K562 (cell line): ENCODE measurements around the gene PPP6R1. TPM values are rescaled to one million over a fixed set of nuclear protein-coding genes. Genes with fewer than 3 reads are reported as not detected.

ENCODE experiments used
- CBX5 ChIP-seq: IDR thresholded peaks from 2 replicates; pipeline ENCODE4 v1.6.1; 2014; ENCODE audit warnings: low read depth, borderline replicate concordance
- JUNB ChIP-seq: fragments of 450-650 bp; formaldehyde crosslinking; conservative IDR thresholded peaks from 2 replicates; pipeline ENCODE4 v1.4.0; 2020; ENCODE audit warnings: mild to moderate bottlenecking
- LARP7 ChIP-seq: fragments of 450-650 bp; IDR thresholded peaks from 2 replicates; pipeline ENCODE4 v1.6.1; 2016
- NUFIP1 ChIP-seq: fragments of 450-650 bp; IDR thresholded peaks from 2 replicates; pipeline ENCODE4 v1.6.1; 2018; ENCODE audit not compliant: partially characterized antibody
- SP1 ChIP-seq: sonication (generic); formaldehyde crosslinking; IDR thresholded peaks from 2 replicates; pipeline ENCODE4 v1.8.1; 2022; ENCODE audit warnings: mild to moderate bottlenecking, missing genetic modification reagents
- U2AF2 ChIP-seq: fragments of 200-400 bp; formaldehyde crosslinking; optimal IDR thresholded peaks from 2 replicates; pipeline ENCODE3; 2017; ENCODE audit warnings: low read depth, mild to moderate bottlenecking, low read length
- ZNF133 ChIP-seq: fragments of 250-450 bp; sonication (Bioruptor Pico); IDR thresholded peaks from 2 replicates; pipeline ENCODE4 v1.4.0; 2020; ENCODE audit warnings: mild to moderate bottlenecking
- ZNF143 ChIP-seq: sonication (generic); formaldehyde crosslinking; IDR thresholded peaks from 2 replicates; pipeline ENCODE4 v1.9.0; 2022; ENCODE audit warnings: mild to moderate bottlenecking, missing genetic modification reagents
- ZNF584 ChIP-seq: fragments of 200-800 bp; sonication (Bioruptor generic); IDR thresholded peaks from 2 replicates; pipeline ENCODE4 v1.6.1; 2016; ENCODE audit warnings: low read depth, mild to moderate bottlenecking, missing genetic modification characterization, missing compliant biosample characterization
- polyA plus RNA-seq, 8 experiments: library from polyadenylated mRNA; depleted of rRNA in 4 of 8; stranded (reverse) in 5 of 8; unstranded in 3 of 8; fragments of >200 nt; fragmentation: Nextera tagmentation in 2 of 8; fragmentation: Illumina TruSeq in 1 of 8; extraction: Ambion mirVana in 2 of 8; extraction: Trizol in 1 of 8; gene quantifications; 2 replicates each; pipeline versions ENCODE4 v1.2.1 to v1.2.3, GENCODE V29; 2011 to 2014; ENCODE audit warnings: inconsistent platforms in 1 of 8, missing spikeins in 1 of 8
- total RNA-seq, 7 experiments: library from RNA; depleted of rRNA in 6 of 7; stranded (reverse); fragments of >200 nt in 6 of 7; fragmentation: Illumina TruSeq in 2 of 7; extraction: Trizol in 2 of 7; gene quantifications; 2 replicates each; pipeline versions ENCODE4 v1.2.1 to v1.2.3, GENCODE V29; 2011 to 2021; ENCODE audit warnings: low replicate concordance in 1 of 7
- TF ChIP-seq, protein P1 (sequence below): sonication (generic); formaldehyde crosslinking; IDR thresholded peaks from 2 replicates; pipeline ENCODE4 v1.8.0; 2022; ENCODE audit warnings: mild to moderate bottlenecking, missing genetic modification reagents
- TF ChIP-seq, protein P2 (sequence below): fragments of 250-450 bp; sonication (Bioruptor Pico); IDR thresholded peaks from 2 replicates; pipeline ENCODE4 v1.9.0; 2021; ENCODE audit warnings: mild to moderate bottlenecking, inconsistent platforms
- TF ChIP-seq, protein P3 (sequence below), 2 experiments: fragments of 450-650 bp; formaldehyde crosslinking in 1 of 2; IDR thresholded peaks; 2 replicates each; pipeline versions ENCODE4 v1.4.0 to v1.6.1; 2014 to 2020; ENCODE audit warnings: mild to moderate bottlenecking in 2 of 2, borderline replicate concordance in 1 of 2, low read depth in 1 of 2
- TF ChIP-seq, protein P4 (sequence below): fragments of 450-650 bp; formaldehyde crosslinking; IDR thresholded peaks from 2 replicates; pipeline ENCODE4 v1.4.0; 2020; ENCODE audit warnings: mild to moderate bottlenecking, moderate library complexity

The PPP6R1 gene
- total and polyA plus RNA-seq, 9 of the 15 experiments (the other 6 are each of a cell fraction or from before 2014, with no cell fraction given): 0.48 to 135 (median 37.2) TPM

DNA sequence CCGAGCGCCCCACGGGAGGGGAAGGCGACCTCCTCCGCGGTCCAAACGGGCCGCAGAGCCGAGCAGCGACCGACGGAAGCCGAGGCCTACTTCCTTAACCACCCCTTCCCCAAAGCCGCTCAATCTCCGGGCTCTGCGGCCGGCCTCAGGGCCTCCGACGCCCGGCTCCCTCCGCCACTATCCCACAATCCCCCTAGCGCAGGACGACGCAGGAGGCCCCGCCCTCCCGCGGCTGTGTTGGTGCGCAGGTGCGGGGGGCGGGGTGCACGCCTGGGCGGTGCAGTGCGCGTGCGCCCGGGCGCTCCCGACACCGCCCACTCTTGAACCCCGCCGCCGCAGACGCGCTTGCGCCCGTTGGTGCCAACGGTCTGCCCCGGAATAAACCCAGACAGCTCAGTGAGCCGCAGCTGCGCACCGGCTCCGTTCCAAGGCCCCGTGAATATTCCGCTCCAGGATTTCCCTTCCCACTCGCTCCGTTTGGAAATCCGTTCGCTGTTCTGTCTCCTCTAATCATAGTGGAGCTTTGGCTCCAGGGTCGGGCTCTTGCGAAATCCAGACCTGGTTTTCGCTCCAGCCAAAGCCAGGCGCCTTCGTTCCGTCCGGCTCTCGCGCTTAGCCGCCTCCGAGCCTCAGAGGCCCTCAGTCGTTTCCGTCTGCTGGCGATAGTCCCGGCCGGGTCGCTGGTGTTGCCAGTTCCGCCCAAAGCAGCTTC, at the start of gene PPP6R1 (continued):
- no peak for TF ChIP-seq U2AF2
- peak; percentile 57; the same call in 1 of the 2 replicates for TF ChIP-seq ZNF584 (CRISPR knock-in tag)
- TF ChIP-seq JUNB (CRISPR knock-in tag): no peak
- peak; percentile 97 for TF ChIP-seq NUFIP1
- TF ChIP-seq, protein P1, sequence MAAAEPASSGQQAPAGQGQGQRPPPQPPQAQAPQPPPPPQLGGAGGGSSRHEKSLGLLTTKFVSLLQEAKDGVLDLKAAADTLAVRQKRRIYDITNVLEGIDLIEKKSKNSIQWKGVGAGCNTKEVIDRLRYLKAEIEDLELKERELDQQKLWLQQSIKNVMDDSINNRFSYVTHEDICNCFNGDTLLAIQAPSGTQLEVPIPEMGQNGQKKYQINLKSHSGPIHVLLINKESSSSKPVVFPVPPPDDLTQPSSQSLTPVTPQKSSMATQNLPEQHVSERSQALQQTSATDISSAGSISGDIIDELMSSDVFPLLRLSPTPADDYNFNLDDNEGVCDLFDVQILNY (CRISPR knock-in tag): 0 out of 2 replicates have a peak, but pooled peaks have one; percentile 78
- TF ChIP-seq ZNF133 (CRISPR knock-in tag): no peak
- TF ChIP-seq ZNF143 (CRISPR knock-in tag): peak; percentile 71
- peak; percentile 98 for TF ChIP-seq SP1 (CRISPR knock-in tag)
- TF ChIP-seq, protein P2, sequence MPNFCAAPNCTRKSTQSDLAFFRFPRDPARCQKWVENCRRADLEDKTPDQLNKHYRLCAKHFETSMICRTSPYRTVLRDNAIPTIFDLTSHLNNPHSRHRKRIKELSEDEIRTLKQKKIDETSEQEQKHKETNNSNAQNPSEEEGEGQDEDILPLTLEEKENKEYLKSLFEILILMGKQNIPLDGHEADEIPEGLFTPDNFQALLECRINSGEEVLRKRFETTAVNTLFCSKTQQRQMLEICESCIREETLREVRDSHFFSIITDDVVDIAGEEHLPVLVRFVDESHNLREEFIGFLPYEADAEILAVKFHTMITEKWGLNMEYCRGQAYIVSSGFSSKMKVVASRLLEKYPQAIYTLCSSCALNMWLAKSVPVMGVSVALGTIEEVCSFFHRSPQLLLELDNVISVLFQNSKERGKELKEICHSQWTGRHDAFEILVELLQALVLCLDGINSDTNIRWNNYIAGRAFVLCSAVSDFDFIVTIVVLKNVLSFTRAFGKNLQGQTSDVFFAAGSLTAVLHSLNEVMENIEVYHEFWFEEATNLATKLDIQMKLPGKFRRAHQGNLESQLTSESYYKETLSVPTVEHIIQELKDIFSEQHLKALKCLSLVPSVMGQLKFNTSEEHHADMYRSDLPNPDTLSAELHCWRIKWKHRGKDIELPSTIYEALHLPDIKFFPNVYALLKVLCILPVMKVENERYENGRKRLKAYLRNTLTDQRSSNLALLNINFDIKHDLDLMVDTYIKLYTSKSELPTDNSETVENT: peak; percentile 82
- 0 out of 2 replicates have a peak, but pooled peaks have one; percentile 28 for TF ChIP-seq CBX5
- TF ChIP-seq, protein P3, sequence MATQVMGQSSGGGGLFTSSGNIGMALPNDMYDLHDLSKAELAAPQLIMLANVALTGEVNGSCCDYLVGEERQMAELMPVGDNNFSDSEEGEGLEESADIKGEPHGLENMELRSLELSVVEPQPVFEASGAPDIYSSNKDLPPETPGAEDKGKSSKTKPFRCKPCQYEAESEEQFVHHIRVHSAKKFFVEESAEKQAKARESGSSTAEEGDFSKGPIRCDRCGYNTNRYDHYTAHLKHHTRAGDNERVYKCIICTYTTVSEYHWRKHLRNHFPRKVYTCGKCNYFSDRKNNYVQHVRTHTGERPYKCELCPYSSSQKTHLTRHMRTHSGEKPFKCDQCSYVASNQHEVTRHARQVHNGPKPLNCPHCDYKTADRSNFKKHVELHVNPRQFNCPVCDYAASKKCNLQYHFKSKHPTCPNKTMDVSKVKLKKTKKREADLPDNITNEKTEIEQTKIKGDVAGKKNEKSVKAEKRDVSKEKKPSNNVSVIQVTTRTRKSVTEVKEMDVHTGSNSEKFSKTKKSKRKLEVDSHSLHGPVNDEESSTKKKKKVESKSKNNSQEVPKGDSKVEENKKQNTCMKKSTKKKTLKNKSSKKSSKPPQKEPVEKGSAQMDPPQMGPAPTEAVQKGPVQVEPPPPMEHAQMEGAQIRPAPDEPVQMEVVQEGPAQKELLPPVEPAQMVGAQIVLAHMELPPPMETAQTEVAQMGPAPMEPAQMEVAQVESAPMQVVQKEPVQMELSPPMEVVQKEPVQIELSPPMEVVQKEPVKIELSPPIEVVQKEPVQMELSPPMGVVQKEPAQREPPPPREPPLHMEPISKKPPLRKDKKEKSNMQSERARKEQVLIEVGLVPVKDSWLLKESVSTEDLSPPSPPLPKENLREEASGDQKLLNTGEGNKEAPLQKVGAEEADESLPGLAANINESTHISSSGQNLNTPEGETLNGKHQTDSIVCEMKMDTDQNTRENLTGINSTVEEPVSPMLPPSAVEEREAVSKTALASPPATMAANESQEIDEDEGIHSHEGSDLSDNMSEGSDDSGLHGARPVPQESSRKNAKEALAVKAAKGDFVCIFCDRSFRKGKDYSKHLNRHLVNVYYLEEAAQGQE (IDR thresholded peaks at IDR 0.05; ENCODE audit: borderline replicate concordance): peak; percentile 65
- TF ChIP-seq, protein P3 (CRISPR knock-in tag; IDR thresholded peaks at IDR 0.05; ENCODE audit: low read depth): peak; percentile 62
- TF ChIP-seq, protein P4, sequence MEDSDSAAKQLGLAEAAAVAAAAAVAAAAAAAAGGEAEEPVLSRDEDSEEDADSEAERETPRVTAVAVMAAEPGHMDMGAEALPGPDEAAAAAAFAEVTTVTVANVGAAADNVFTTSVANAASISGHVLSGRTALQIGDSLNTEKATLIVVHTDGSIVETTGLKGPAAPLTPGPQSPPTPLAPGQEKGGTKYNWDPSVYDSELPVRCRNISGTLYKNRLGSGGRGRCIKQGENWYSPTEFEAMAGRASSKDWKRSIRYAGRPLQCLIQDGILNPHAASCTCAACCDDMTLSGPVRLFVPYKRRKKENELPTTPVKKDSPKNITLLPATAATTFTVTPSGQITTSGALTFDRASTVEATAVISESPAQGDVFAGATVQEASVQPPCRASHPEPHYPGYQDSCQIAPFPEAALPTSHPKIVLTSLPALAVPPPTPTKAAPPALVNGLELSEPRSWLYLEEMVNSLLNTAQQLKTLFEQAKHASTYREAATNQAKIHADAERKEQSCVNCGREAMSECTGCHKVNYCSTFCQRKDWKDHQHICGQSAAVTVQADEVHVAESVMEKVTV (CRISPR knock-in tag): peak; percentile 55
- TF ChIP-seq LARP7: no peak
